Activated B cell treated with CpG ODN at 0.5 μM for 24 hours (primary cell): ENCODE data around the gene ROR2. TPM values are rescaled to one million over a fixed set of nuclear protein-coding genes. Genes with fewer than 3 reads are reported as not detected.
"Not testable (repeated sequence)": the region's sequence is repeated elsewhere in the genome, so short reads cannot be mapped to it uniquely, and the experiment has no call there.

Source experiments
- ATAC-seq: fragments of 200-7000 bp; cut with Tn5 transposase; one replicate; pipeline ENCODE4 v1.10.0; 2021; ENCODE audit warnings: low read depth, mild to moderate bottlenecking, moderate library complexity
- CTCF ChIA-PET: fragments of 350-600 bp; sonication (Branson Sonifier 250); formaldehyde crosslinking; loops from one replicate; lab custom pipeline; 2021; ENCODE audit warnings: antibody characterized with exemption; lab: Charles Lee
- POLR2A ChIA-PET: fragments of 350-600 bp; sonication (Branson Sonifier 250); formaldehyde crosslinking; loops from one replicate; lab custom pipeline; 2021; ENCODE audit warnings: antibody characterized with exemption; lab: Charles Lee
- DNase-seq: peaks from one replicate; pipeline ENCODE4 v3.0.0; 2022
- H3K27ac Mint-ChIP-seq: one replicate; pipeline ENCODE4 v1.8.0; 2020; ENCODE audit warnings: mixed read lengths
- H3K27me3 Mint-ChIP-seq: one replicate; pipeline ENCODE4 v1.8.0; 2021; ENCODE audit warnings: mixed read lengths
- H3K36me3 Mint-ChIP-seq: one replicate; pipeline ENCODE4 v1.8.0; 2021; ENCODE audit warnings: low read depth, mixed read lengths
- H3K4me1 Mint-ChIP-seq: one replicate; pipeline ENCODE4 v1.8.0; 2021; ENCODE audit warnings: mixed read lengths
- H3K4me3 Mint-ChIP-seq: one replicate; pipeline ENCODE4 v1.8.0; 2020; ENCODE audit warnings: mild to moderate bottlenecking, mixed read lengths
- H3K9me3 Mint-ChIP-seq: one replicate; pipeline ENCODE4 v1.8.0; 2020; ENCODE audit warnings: mixed read lengths
- intact Hi-C: fragments of 100-400 bp; cut with micrococcal nuclease; formaldehyde crosslinking; loops from one replicate; pipeline ENCODE4 v1.15.1; 2024
- total RNA-seq: library from RNA; stranded (reverse); gene quantifications from 2 replicates; pipeline ENCODE4 v1.2.3, GENCODE V29; 2022
- TF ChIP-seq, protein P1 (sequence below): fragments of 200-600 bp; IDR thresholded peaks from one replicate; pipeline ENCODE4 v1.8.0; 2022; ENCODE audit warnings: antibody characterized with exemption, mild to moderate bottlenecking

The ROR2 gene
- total RNA-seq, 1 donor from 2014 or later, result not detected

DNA sequence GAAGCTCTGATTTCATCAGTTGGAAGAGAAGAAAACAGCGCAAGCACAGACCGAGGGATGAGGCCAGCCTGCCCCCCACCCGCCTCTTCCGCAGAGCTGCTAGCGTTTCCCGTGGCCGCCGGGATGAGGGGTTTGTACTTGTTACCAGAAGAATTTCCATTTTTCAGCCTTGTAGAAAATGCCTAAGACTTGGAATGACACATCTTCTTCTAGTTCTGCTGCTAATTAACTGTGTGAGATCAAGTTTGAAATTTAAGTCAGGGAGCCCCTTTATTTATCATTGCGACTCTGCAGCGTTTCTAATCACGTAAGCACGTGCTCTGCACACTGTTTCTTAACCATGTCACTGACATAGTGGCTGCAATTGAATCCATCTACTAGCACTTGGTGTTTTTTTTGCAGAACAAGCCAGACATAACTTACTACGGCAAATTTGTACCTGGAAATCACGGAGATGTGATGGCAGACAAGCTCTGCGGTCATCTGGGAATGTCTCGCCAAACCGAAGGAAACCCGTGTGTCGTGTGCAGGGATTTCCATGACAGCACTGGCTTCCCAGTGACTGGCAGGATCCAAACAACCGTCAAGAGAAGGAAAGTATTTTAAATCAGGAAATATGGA lies 41.8 kb upstream of the ROR2 start:
- H3K27ac Mint-ChIP-seq, result no peak overlapping the region
- TF ChIP-seq, protein P1, sequence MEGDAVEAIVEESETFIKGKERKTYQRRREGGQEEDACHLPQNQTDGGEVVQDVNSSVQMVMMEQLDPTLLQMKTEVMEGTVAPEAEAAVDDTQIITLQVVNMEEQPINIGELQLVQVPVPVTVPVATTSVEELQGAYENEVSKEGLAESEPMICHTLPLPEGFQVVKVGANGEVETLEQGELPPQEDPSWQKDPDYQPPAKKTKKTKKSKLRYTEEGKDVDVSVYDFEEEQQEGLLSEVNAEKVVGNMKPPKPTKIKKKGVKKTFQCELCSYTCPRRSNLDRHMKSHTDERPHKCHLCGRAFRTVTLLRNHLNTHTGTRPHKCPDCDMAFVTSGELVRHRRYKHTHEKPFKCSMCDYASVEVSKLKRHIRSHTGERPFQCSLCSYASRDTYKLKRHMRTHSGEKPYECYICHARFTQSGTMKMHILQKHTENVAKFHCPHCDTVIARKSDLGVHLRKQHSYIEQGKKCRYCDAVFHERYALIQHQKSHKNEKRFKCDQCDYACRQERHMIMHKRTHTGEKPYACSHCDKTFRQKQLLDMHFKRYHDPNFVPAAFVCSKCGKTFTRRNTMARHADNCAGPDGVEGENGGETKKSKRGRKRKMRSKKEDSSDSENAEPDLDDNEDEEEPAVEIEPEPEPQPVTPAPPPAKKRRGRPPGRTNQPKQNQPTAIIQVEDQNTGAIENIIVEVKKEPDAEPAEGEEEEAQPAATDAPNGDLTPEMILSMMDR, result no peak
- no peak for ATAC-seq
- no peak for DNase-seq
- H3K9me3 Mint-ChIP-seq, result no peaks in the 10 kb centered on the region
- H3K27me3 Mint-ChIP-seq, result peaks cover 19% of the 10 kb centered on the region
- no peak overlapping the region for H3K4me3 Mint-ChIP-seq
- intact Hi-C loops, result no loop called here
- H3K36me3 Mint-ChIP-seq, result no peaks in the 10 kb centered on the region
- CTCF ChIA-PET, result interaction anchor here (1.3 kb wide), 1 partner anchor 41 kb away, joined by 3 read pairs; no protein-coding TSS in a partner anchor
- H3K4me1 Mint-ChIP-seq, result no peaks in the 10 kb centered on the region
- POLR2A ChIA-PET, result no interaction called here

GRCh38 chr9:91986248-91986647 lies 36.2 kb upstream of the ROR2 start:
- Mint-ChIP-seq H3K4me3 (no peak overlapping the region), H3K4me1 (no peaks in the 10 kb centered on the region), H3K36me3 (no peaks in the 10 kb centered on the region), H3K27ac (no peak overlapping the region), H3K27me3 (peaks cover 13% of the 10 kb centered on the region), H3K9me3 (peaks cover 5% of the 10 kb centered on the region)
- intact Hi-C loops, result no loop called here
- ATAC-seq (no peak), DNase-seq (no peak)
- CTCF ChIA-PET, result no interaction called here
- TF ChIP-seq, protein P1, result no peak
- POLR2A ChIA-PET, result no interaction called here

DNA sequence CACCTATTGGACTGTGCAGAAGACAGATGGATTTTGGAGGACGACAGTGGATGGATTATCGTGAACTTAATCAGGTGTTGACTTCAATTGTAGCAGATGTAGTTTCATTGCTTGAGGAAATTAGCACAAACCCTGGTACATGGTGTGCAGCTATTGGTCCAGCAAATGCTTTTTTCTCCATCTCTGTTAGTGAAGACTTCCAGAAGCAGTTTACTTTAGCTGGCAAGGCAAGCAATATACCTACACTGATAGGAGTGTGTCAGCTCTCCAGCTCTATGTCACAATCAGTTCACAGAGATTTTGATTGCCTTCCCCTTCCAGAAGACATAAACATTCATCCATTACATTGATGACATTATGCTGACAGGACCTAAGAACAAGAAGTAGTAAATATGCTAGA lies 35.7 kb upstream of the ROR2 start:
- H3K27me3 Mint-ChIP-seq, result peaks cover 10% of the 10 kb centered on the region
- no peak overlapping the region for H3K4me3 Mint-ChIP-seq
- ChIA-PET POLR2A (no interaction called here), CTCF (no interaction called here)
- DNase-seq (no peak), ATAC-seq (no peak)
- H3K9me3 Mint-ChIP-seq, result peaks cover 9% of the 10 kb centered on the region
- TF ChIP-seq, protein P1, result no peak
- no peaks in the 10 kb centered on the region for H3K36me3 Mint-ChIP-seq
- intact Hi-C loops, result no loop called here
- H3K27ac Mint-ChIP-seq, result no peak overlapping the region
- H3K4me1 Mint-ChIP-seq, result no peaks in the 10 kb centered on the region

DNA sequence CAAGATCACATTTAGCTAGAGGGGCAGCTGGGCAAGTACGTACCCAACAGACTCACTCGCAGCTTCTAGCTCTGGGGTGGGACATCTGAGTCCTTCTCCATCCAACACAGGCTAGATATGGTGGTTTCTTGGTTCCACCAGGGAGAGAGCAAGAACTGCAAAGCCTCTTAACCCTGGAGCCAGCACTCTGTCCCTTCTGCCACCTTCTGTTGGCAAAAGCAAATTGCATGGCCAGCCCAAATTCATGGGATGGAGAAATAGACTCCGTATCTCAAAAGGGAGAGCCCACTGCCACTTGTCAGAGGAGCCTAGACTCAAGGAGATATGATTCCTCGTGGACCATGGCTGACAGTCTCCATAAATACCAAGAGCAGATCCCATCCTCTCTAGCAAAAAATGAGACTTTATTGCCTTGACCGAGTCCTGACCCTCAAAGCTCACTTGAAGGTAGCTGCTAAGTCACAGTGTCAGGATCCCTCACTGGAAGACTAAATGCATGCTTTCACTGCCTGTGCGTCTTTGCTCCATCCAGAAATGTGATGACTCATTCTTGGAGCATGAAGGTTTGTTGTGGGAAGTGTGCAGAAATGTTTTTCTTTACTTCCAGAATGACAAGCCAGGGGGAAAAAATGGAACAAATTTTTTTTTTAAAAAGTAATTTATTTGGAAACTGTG lies 28.8 kb upstream of the ROR2 start:
- TF ChIP-seq, protein P1, result no peak
- H3K4me1 Mint-ChIP-seq, result no peaks in the 10 kb centered on the region
- POLR2A ChIA-PET, result no interaction called here
- ATAC-seq (no peak), DNase-seq (no peak)
- intact Hi-C loops, result no loop called here
- CTCF ChIA-PET, result no interaction called here
- H3K9me3 Mint-ChIP-seq, result peaks cover 13% of the 10 kb centered on the region
- peaks cover 2% of the 10 kb centered on the region for H3K27me3 Mint-ChIP-seq
- H3K36me3 Mint-ChIP-seq, result no peaks in the 10 kb centered on the region
- H3K4me3 Mint-ChIP-seq, result no peak overlapping the region
- H3K27ac Mint-ChIP-seq, result no peak overlapping the region

GRCh38 chr9:91975254-91975653 lies 25.2 kb upstream of the ROR2 start:
- ATAC-seq, H3K4me3 Mint-ChIP-seq, intact Hi-C loops, H3K36me3 Mint-ChIP-seq, H3K9me3 Mint-ChIP-seq, DNase-seq, H3K4me1 Mint-ChIP-seq, H3K27ac Mint-ChIP-seq, POLR2A ChIA-PET, CTCF ChIA-PET: not testable (repeated sequence)
- peaks cover 19% of the 10 kb centered on the region for H3K27me3 Mint-ChIP-seq
